ENCODE data around the gene ALG14.
"Not testable (repeated sequence)": the region's sequence is repeated elsewhere in the genome, so short reads cannot be mapped to it uniquely, and the experiment has no call there.

The ALG14 gene

GRCh38 chr1:95111014-95111413 lies 38.3 kb upstream of the ALG14 start:
- H3K9me3 ChIP-seq (ENCODE audit: control insufficient read depth in 2 of 2, low read length in 2 of 2): no peaks in the 10 kb centered on the region
- H3K4me1 ChIP-seq (ENCODE audit: control insufficient read depth in 2 of 2, insufficient read depth in 2 of 2, low read length in 2 of 2): no peaks in the 10 kb centered on the region
- H3K27ac ChIP-seq (ENCODE audit: low read depth in 2 of 2, low read length in 2 of 2): no peak overlapping the region
- H3K27me3 ChIP-seq (ENCODE audit: control insufficient read depth in 2 of 2, insufficient read depth in 2 of 2, low read length in 2 of 2): no peaks in the 10 kb centered on the region
- no peak overlapping the region for H3K9ac ChIP-seq (ENCODE audit: low read depth in 1 of 2, low read length in 2 of 2)
- H3K4me3 ChIP-seq (ENCODE audit: low read length in 2 of 2): no peak overlapping the region
- no peaks in the 10 kb centered on the region for H3K36me3 ChIP-seq (ENCODE audit: control insufficient read depth in 2 of 2, insufficient read depth in 2 of 2, low read length in 2 of 2)

DNA sequence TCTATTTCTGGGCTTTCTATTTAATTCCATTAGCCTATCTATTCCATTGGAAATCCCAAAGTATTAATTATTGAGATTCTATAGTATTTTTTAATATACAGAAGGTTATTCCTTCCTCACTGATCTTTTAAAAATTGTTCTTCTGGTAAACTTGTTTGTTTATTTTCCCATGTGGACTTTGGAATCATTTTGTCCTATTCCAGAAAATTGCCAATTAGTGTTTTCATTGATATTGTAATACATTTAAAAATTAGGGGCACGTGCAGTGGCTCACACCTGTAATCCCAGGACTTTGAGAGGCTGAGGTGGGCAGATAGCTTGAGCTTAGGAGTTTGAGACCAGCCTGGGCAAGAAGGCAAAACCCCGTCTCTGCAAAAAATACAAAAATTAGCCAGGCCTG lies 36.0 kb upstream of the ALG14 start:
- H3K9ac ChIP-seq (ENCODE audit: low read depth in 1 of 2, low read length in 2 of 2): no peak overlapping the region
- H3K4me3 ChIP-seq (ENCODE audit: low read length in 2 of 2): no peak overlapping the region
- no peaks in the 10 kb centered on the region for H3K4me1 ChIP-seq (ENCODE audit: control insufficient read depth in 2 of 2, insufficient read depth in 2 of 2, low read length in 2 of 2)
- H3K27ac ChIP-seq (ENCODE audit: low read depth in 2 of 2, low read length in 2 of 2): no peak overlapping the region
- no peaks in the 10 kb centered on the region for H3K36me3 ChIP-seq (ENCODE audit: control insufficient read depth in 2 of 2, insufficient read depth in 2 of 2, low read length in 2 of 2)
- H3K27me3 ChIP-seq (ENCODE audit: control insufficient read depth in 2 of 2, insufficient read depth in 2 of 2, low read length in 2 of 2): no peaks in the 10 kb centered on the region
- no peaks in the 10 kb centered on the region for H3K9me3 ChIP-seq (ENCODE audit: control insufficient read depth in 2 of 2, low read length in 2 of 2)

DNA sequence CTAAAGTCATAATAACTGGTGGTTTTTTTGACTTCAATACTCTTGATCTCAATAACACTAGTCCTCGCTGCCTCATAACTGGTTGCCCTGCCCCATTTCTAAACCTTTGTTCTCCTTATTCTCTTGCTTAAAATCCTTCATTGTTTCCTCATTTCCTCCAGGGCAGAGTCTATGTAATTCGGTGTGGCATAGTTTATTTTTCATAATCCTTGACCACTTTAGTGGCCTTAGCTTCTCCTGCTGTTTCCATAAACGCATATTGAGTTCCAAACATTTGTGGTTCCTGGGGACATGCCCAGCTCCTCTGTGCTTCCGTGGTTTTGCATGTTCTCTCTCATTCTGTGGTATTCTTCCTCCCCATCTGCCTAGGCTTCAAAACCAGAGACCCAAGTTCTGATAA lies 25.4 kb upstream of the ALG14 start:
- no peaks in the 10 kb centered on the region for H3K36me3 ChIP-seq (ENCODE audit: control insufficient read depth in 2 of 2, insufficient read depth in 2 of 2, low read length in 2 of 2)
- peaks cover 0 to 13% of the 10 kb centered on the region in 2 donors for H3K4me1 ChIP-seq (ENCODE audit: control insufficient read depth in 2 of 2, insufficient read depth in 2 of 2, low read length in 2 of 2)
- no peak overlapping the region for H3K4me3 ChIP-seq (ENCODE audit: low read length in 2 of 2)
- no peak overlapping the region for H3K9ac ChIP-seq (ENCODE audit: low read depth in 1 of 2, low read length in 2 of 2)
- H3K9me3 ChIP-seq (ENCODE audit: control insufficient read depth in 2 of 2, low read length in 2 of 2): no peaks in the 10 kb centered on the region
- H3K27me3 ChIP-seq (ENCODE audit: control insufficient read depth in 2 of 2, insufficient read depth in 2 of 2, low read length in 2 of 2): no peaks in the 10 kb centered on the region
- peak overlapping the region; percentile 49 to 74 for H3K27ac ChIP-seq (ENCODE audit: low read depth in 2 of 2, low read length in 2 of 2)

GRCh38 chr1:95097426-95097825 lies 24.7 kb upstream of the ALG14 start:
- H3K27me3 ChIP-seq (ENCODE audit: control insufficient read depth in 2 of 2, insufficient read depth in 2 of 2, low read length in 2 of 2): no peaks in the 10 kb centered on the region
- peak overlapping the region in 1 of 2 donors; percentile 42 for H3K27ac ChIP-seq (ENCODE audit: low read depth in 2 of 2, low read length in 2 of 2)
- peaks cover 0 to 13% of the 10 kb centered on the region in 2 donors for H3K4me1 ChIP-seq (ENCODE audit: control insufficient read depth in 2 of 2, insufficient read depth in 2 of 2, low read length in 2 of 2)
- H3K9me3 ChIP-seq (ENCODE audit: control insufficient read depth in 2 of 2, low read length in 2 of 2): no peaks in the 10 kb centered on the region
- H3K36me3 ChIP-seq (ENCODE audit: control insufficient read depth in 2 of 2, insufficient read depth in 2 of 2, low read length in 2 of 2): no peaks in the 10 kb centered on the region
- H3K9ac ChIP-seq (ENCODE audit: low read depth in 1 of 2, low read length in 2 of 2): no peak overlapping the region
- H3K4me3 ChIP-seq (ENCODE audit: low read length in 2 of 2): no peak overlapping the region

DNA sequence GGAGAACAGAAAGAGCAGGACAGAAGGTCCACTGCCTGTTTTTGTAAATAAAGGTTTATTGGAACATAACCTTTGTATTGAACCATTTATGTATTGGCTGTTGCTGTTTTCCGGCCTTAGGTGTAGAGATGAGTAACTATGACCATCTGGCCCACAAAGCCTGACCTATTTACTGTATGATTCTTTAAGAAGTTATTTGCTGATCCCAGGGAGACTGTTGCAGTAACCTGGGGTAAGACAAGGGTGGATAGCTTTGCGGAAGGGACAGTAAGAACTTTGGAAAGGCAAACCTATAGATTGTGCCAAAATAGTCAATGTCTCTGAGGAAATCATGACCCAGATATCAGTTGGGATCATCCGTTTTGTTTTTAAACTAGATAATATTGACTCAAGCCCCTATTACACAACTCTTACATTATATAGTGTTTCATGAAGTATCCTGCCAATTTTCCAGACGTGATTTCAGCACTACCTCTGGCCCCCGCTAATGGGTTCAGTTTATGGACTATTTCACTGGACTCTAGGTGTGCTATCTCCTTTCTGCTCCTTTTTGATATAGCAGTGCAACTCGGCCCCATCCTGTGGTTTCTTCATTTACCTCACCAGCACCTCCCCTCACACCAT lies 23.6 kb upstream of the ALG14 start:
- H3K27ac ChIP-seq (ENCODE audit: low read depth in 2 of 2, low read length in 2 of 2): peak overlapping the region; percentile 49 to 79
- no peaks in the 10 kb centered on the region for H3K36me3 ChIP-seq (ENCODE audit: control insufficient read depth in 2 of 2, insufficient read depth in 2 of 2, low read length in 2 of 2)
- no peaks in the 10 kb centered on the region for H3K27me3 ChIP-seq (ENCODE audit: control insufficient read depth in 2 of 2, insufficient read depth in 2 of 2, low read length in 2 of 2)
- no peak overlapping the region for H3K4me3 ChIP-seq (ENCODE audit: low read length in 2 of 2)
- H3K9me3 ChIP-seq (ENCODE audit: control insufficient read depth in 2 of 2, low read length in 2 of 2): no peaks in the 10 kb centered on the region
- H3K9ac ChIP-seq (ENCODE audit: low read depth in 1 of 2, low read length in 2 of 2): no peak overlapping the region
- H3K4me1 ChIP-seq (ENCODE audit: control insufficient read depth in 2 of 2, insufficient read depth in 2 of 2, low read length in 2 of 2): peaks cover 0 to 13% of the 10 kb centered on the region in 2 donors

GRCh38 chr1:95095833-95096217 lies 23.1 kb upstream of the ALG14 start:
- H3K27ac ChIP-seq (ENCODE audit: low read depth in 2 of 2, low read length in 2 of 2): peak overlapping the region; percentile 49 to 79
- no peaks in the 10 kb centered on the region for H3K27me3 ChIP-seq (ENCODE audit: control insufficient read depth in 2 of 2, insufficient read depth in 2 of 2, low read length in 2 of 2)
- H3K9ac ChIP-seq (ENCODE audit: low read depth in 1 of 2, low read length in 2 of 2): no peak overlapping the region
- H3K4me3 ChIP-seq (ENCODE audit: low read length in 2 of 2): no peak overlapping the region
- H3K9me3 ChIP-seq (ENCODE audit: control insufficient read depth in 2 of 2, low read length in 2 of 2): no peaks in the 10 kb centered on the region
- peaks cover 0 to 13% of the 10 kb centered on the region in 2 donors for H3K4me1 ChIP-seq (ENCODE audit: control insufficient read depth in 2 of 2, insufficient read depth in 2 of 2, low read length in 2 of 2)
- no peaks in the 10 kb centered on the region for H3K36me3 ChIP-seq (ENCODE audit: control insufficient read depth in 2 of 2, insufficient read depth in 2 of 2, low read length in 2 of 2)

GRCh38 chr1:95094923-95095322 lies 22.2 kb upstream of the ALG14 start:
- Histone ChIP-seq H3K9me3 (ENCODE audit: control insufficient read depth in 2 of 2, low read length in 2 of 2) (no peaks in the 10 kb centered on the region), H3K36me3 (ENCODE audit: control insufficient read depth in 2 of 2, insufficient read depth in 2 of 2, low read length in 2 of 2) (no peaks in the 10 kb centered on the region), H3K9ac (ENCODE audit: low read depth in 1 of 2, low read length in 2 of 2) (no peak overlapping the region), H3K27me3 (ENCODE audit: control insufficient read depth in 2 of 2, insufficient read depth in 2 of 2, low read length in 2 of 2) (no peaks in the 10 kb centered on the region), H3K27ac (ENCODE audit: low read depth in 2 of 2, low read length in 2 of 2) (no peak overlapping the region), H3K4me3 (ENCODE audit: low read length in 2 of 2) (no peak overlapping the region), H3K4me1 (ENCODE audit: control insufficient read depth in 2 of 2, insufficient read depth in 2 of 2, low read length in 2 of 2) (peaks cover 0 to 13% of the 10 kb centered on the region in 2 donors)

- H3K4me3 ChIP-seq (ENCODE audit: low read length in 2 of 2): no peak overlapping the region
- H3K4me1 ChIP-seq (ENCODE audit: control insufficient read depth in 2 of 2, insufficient read depth in 2 of 2, low read length in 2 of 2): peaks cover 0 to 13% of the 10 kb centered on the region in 2 donors
- no peaks in the 10 kb centered on the region for H3K9me3 ChIP-seq (ENCODE audit: control insufficient read depth in 2 of 2, low read length in 2 of 2)
- H3K27me3 ChIP-seq (ENCODE audit: control insufficient read depth in 2 of 2, insufficient read depth in 2 of 2, low read length in 2 of 2): no peaks in the 10 kb centered on the region
- no peaks in the 10 kb centered on the region for H3K36me3 ChIP-seq (ENCODE audit: control insufficient read depth in 2 of 2, insufficient read depth in 2 of 2, low read length in 2 of 2)
- H3K27ac ChIP-seq (ENCODE audit: low read depth in 2 of 2, low read length in 2 of 2): no peak overlapping the region
- no peak overlapping the region for H3K9ac ChIP-seq (ENCODE audit: low read depth in 1 of 2, low read length in 2 of 2)
Observed at GRCh38 chr1:95093296-95093695, 20.5 kb upstream of the ALG14 start.

- not testable (repeated sequence) for H3K9me3 ChIP-seq (ENCODE audit: control insufficient read depth in 2 of 2, low read length in 2 of 2); H3K36me3 ChIP-seq (ENCODE audit: control insufficient read depth in 2 of 2, insufficient read depth in 2 of 2, low read length in 2 of 2); H3K4me3 ChIP-seq (ENCODE audit: low read length in 2 of 2); H3K27ac ChIP-seq (ENCODE audit: low read depth in 2 of 2, low read length in 2 of 2); H3K27me3 ChIP-seq (ENCODE audit: control insufficient read depth in 2 of 2, insufficient read depth in 2 of 2, low read length in 2 of 2); H3K9ac ChIP-seq (ENCODE audit: low read depth in 1 of 2, low read length in 2 of 2)
- H3K4me1 ChIP-seq (ENCODE audit: control insufficient read depth in 2 of 2, insufficient read depth in 2 of 2, low read length in 2 of 2): peaks cover 0 to 11% of the 10 kb centered on the region in 2 donors
Observed at GRCh38 chr1:95092891-95093290, 20.1 kb upstream of the ALG14 start.

DNA sequence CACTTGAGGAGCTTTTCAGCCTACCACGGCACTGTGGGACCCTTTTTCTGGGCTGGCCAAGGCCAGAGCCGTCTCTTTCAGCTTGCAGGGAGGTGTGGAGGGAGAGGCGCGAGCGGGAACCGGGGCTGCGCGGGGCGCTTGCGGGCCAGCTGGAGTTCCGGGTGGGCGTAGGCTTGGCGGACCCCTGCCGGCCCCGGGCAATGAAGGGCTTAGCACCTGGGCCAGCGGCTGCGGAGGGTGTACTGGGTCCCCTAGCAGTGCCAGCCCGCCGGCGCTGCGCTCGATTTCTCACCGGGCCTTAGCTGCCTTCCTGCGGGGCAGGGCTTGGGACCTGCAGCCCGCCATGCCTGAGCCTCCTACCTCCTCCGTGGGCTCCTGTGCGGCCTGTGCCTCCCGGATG lies 18.5 kb upstream of the ALG14 start:
- not testable (repeated sequence) for H3K9ac ChIP-seq (ENCODE audit: low read depth in 1 of 2, low read length in 2 of 2); H3K4me3 ChIP-seq (ENCODE audit: low read length in 2 of 2); H3K27ac ChIP-seq (ENCODE audit: low read depth in 2 of 2, low read length in 2 of 2); H3K4me1 ChIP-seq (ENCODE audit: control insufficient read depth in 2 of 2, insufficient read depth in 2 of 2, low read length in 2 of 2); H3K27me3 ChIP-seq (ENCODE audit: control insufficient read depth in 2 of 2, insufficient read depth in 2 of 2, low read length in 2 of 2); H3K9me3 ChIP-seq (ENCODE audit: control insufficient read depth in 2 of 2, low read length in 2 of 2); H3K36me3 ChIP-seq (ENCODE audit: control insufficient read depth in 2 of 2, insufficient read depth in 2 of 2, low read length in 2 of 2)
